ENCODE data around the gene SLC25A11.

The SLC25A11 gene

DNA sequence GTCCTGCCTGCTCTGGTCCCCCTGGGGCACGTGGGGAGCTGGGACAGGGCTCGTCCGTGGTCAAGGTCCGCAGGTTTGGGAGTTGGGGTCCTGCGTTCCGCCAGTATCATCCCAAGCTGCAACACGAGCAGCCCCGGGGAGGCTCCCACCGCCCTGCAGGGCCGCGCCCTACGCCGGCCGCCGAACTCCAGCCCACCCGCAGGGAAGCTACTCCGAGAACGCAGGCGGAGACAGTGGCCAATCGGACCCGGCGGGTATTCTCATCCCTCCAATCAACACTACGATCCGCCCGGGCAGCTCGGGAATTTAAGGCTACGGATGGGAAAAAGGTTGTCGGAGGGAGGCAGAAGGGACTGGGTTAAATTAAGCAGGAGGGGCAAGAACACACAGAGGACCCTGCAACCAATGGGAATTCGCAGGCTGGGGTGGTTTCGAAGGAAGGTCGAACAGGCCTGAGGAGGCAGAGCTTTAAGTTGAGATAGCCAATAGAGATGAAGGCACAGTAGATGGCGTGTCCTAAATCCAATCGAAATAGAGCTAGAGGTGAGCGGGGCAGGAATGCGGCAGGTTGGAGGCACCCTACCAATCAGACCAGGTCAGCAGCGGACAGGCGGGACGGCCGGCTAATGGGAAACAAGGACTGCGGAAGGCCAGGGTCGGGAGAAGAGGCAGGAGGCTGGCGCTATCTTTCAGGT, 27.1 kb upstream of the SLC25A11 start:
- DNase-seq (ENCODE audit: low spot score) = peak; percentile 95

DNA sequence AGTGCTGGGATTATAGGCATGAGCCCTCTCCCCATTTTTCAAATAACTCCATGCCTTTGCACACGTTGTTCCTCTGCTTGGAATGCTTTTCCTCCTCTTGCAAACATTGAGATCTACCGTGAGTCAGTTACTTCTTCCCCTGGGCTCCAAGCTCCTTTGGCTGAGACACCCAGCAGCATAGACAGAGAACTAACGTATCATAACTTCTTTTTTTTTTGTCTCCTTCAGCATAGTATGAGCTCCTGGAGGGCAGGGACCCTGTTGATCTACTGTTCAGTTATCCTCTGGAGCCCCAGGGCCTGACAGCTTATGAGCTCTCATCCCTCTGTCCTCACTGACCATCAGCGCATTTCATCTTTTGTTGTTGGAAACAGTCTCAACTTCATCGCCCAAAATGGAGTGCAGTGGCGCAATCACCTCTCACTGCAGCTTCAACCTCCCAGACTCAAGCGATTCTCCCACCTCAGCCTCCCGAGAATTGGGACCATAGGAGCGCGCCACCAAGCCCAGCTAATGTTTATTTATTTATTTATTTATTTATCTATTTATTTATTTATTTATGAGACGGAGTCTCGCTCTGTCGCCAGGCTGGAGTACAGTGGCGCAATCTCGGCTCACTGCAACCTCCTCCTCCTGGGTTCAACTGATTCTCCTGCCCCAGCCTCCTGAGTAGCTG, 25.6 kb upstream of the SLC25A11 start:
- DNase-seq (ENCODE audit: low spot score) = no peak

DNA sequence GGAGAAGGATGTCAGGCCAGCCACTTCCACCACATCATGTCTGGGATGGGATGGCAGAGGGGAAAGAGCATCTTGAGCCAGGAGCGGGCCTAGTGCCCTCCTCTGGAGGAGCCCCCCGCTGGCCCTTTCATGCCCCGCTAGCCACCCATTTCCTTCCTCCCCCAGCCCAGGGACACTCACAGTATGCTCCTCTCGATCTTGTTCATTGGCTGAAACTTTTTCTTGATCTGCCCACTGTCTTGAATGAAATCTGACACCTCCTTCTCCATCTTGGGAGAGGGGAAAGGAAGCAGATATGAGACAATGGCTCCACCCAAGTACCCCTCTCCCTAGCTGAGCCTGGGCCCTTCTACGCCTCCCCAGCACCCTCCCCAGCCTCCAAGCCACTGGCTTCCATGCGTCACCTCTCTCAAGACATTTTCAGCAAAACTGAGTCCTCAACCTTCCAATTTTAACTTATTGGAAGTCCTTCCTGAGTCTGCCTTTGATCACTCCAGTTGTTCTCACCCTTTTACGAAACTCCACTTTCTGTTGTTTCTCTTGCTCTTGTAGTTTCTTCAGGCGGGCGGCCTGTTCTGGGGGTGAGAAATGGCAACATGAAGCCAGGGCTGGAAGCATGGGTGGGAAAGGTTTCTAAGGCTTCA, 20.6 kb upstream of the SLC25A11 start:
- no peak for DNase-seq (ENCODE audit: low spot score)

DNA sequence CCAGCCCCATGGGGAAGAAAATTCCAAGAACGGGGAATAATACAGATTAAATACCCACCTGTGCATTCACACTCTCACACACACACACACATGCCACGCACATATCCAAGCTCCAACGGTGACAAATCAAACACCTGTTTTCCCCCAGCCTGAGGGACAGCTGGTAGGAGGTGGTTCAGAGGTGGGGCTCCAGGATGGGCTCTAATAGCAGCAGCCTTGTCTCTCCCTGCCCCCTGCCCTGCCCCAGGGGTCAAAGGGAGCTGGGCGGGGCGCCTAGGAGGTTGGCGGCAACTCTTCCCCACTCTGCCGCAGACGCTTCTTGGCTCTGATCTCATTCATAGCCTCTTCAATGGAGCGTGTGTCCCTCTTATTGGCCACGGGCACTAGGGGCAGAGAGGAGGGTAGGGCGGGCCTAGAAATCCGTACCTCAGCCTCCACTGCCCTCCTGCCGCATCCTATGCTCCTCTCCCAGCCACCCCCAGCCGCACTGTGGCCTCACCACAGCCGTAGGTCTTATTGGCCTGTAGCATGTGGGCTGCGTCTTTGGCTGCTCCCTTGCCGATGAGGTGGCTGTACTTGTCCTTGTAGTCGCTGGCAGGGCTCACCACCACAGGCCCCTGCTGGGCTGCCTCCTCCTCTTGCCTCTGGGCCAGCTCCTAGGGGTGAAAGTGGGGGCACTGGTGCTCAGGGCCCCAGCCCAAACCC, 19.6 kb upstream of the SLC25A11 start:
- DNase-seq (ENCODE audit: low spot score) = no peak

DNA sequence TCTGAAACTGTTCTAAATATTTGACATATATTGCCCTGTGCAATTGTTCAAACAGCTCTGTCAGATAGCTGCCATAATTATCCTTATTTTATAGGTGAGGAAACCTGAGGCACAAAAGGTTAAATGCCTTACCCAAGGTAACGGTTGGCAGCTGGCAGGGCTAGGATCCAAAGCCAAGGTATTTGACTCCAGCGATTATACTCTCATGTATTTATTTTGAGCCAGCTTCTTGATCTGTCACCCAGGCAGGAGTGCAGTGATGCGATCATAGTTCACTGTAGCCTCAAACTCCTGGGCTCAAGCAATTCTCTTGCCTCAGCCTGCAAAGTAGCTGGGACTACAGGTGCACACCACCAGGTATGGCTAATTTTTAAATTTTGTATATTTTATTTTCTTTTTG, 18.3 kb upstream of the SLC25A11 start:
- no peak for DNase-seq (ENCODE audit: low spot score)

DNA sequence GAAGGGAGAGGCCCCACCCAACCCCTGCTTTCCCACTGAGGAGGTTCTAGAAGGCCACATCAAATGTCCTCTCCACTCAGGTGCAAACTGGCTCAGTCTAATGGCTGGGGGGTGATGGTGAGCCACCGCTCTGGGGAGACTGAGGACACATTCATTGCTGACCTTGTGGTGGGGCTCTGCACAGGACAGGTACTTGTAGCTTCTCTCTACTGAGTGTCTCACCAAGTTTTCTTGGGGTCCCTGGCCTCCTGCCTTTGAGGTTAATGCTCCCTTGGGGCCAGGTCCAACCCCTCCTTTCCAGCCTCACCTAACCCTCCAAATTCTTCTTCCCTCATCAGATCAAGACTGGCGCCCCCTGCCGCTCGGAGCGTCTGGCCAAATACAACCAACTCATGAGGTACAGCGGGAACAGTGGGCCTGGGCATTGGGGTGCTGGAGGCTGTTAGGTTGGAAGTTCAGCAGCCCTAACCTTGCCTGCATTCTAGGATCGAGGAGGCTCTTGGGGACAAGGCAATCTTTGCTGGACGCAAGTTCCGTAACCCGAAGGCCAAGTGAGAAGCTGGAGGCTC, 16.7 kb upstream of the SLC25A11 start:
- no peak for DNase-seq (ENCODE audit: low spot score)

DNA sequence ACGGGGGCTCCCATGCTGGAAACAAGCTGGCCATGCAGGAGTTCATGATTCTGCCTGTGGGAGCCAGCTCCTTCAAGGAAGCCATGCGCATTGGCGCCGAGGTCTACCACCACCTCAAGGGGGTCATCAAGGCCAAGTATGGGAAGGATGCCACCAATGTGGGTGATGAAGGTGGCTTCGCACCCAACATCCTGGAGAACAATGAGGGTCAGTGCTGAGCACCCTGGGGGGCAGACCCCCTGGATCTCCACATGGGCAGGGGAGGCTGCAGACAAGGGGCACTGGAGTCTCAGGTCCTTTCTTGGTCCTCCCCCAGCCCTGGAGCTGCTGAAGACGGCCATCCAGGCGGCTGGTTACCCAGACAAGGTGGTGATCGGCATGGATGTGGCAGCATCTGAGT, 15.2 kb upstream of the SLC25A11 start:
- DNase-seq (ENCODE audit: low spot score) = no peak

DNA sequence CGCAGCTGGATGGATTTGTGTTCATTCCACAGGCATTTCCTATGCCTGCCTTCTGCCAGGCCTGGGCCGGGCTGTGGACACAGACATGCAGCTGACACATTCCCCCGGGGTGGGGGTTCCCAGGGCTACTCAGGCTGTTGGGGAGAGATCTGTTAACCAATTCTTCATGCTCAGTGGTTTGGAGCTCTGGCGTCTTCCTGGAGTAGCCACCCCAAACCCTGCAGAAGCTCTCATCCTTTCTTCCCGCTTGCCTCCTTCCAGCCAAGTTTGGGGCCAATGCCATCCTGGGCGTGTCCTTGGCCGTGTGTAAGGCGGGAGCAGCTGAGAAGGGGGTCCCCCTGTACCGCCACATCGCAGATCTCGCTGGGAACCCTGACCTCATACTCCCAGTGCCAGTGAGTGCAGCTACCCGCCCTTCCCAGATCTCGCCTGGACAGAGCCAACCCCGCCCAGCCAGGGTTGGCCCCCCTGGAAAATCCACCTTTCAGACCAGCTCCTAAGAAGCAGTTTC, 13.7 kb upstream of the SLC25A11 start:
- DNase-seq (ENCODE audit: low spot score) = no peak

DNA sequence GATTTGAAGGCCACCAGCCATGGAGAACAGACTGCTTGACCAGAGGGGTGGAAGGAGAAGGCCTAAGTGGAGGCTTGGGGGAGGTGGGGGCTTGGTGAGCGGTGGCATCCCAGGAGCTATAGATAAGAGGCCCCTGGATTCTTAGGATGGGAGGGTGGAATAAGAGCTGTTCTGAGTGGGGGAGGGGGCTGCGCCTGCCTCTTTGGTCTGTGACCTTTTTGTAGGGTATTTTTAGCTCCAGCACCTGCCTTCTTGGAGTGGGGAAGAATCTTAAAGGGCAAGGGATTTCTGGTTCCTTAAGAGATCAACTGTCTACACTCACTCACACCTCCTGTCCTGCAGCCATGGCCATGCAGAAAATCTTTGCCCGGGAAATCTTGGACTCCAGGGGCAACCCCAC, 11.6 kb upstream of the SLC25A11 start:
- no peak for DNase-seq (ENCODE audit: low spot score)

DNA sequence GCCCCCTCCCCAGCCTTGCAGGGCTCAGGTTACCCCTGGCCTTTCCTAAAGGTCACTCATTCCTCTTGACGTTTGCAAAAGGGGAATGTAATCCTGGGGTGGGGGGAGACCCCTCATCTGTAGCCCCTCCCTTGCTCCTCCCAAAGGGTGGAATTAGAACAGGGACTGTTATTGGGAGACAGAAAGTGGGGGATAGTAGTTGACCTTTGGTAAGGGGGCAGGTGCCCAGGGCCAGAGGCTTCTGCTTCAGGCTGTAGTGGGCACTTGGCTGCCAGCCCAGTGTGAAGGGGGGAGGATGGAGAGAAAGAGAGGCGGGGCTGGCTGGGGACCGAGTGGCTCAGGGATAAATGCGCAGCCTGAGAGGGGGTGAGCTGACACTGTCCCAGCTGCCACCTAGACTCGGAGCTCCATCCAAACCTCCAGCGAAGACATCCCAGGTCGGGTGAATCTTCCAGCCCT, 10.9 kb upstream of the SLC25A11 start, which contains the start of gene ENO3:
ENO3 (plus strand) TSS at position 374 of the 459 bp plus-strand sequence. CDS start 711 bp downstream, outside the sequence.
- no peak for DNase-seq (ENCODE audit: low spot score)

DNA sequence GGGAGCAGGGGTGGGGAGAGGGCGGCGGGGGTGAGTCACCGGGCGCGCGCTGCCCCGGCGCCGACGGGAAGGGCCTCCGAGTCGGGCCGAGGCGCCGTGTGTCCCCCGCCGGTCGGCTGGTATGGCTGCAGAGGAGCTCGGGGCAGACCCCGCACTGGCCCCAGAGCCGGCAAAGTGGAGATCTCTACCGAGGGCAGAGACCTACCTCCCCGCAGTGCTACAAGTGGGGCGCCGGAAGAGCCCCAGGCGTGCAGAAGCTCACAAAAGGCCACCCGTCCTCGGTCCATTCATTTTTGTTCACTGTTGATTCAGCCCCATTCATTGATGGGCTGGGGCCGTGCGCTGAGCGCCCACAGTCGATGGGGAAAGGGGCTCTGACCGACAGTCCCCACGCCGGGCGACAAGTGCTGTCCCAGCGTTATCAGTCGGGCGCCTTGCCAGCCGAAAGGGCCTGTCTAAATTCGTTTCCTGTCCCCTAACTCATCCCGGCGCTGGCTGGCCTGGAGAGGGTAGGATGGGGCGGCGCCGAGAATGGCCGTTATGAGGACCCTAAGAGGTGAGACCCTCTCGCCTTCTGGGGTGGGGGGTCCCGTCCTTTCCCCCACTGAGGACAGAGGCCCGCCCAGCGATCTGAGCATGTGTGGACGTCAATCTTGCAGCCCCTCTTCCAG, 10.4 kb upstream of the SLC25A11 start:
- DNase-seq (ENCODE audit: low spot score) = peak; percentile 35

DNA sequence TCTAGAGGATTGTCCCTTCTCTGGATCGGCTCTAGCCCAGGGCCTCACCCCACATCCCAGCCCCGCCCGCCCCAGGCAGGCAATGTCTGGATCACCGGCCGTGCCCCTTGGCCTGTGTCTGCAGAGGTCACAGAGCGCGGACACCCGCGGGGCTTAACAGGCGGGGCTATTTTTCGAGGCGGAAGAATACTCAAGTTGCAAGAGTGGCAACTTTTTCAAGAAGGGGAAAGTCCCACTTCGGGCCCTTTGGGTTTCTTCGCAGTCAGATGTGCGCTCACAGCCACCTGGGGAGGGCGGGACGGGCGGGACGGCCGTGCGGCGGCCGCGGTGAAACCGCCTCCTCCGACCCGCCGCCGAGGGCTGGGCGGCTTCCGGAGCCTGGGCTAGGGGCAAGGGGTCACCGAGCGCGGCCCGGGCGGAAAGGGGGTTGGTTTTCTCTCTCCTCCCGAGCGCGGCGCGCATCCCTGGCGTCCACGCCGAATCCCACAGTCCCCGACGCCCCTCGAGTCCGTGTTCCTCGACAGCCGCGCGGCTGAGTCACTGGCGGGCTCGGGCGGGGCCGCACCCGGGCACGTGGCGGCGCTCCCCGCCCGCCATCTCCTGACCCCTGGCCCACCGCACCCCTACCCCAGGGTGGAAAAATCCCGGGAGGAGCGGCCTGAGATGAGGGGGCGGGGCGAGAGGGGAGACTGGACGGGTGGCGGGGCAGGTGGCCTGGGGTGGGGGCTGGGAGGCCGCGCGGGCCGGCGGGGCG, 9.7 kb upstream of the SLC25A11 start:
- DNase-seq (ENCODE audit: low spot score) = peak; percentile 84

DNA sequence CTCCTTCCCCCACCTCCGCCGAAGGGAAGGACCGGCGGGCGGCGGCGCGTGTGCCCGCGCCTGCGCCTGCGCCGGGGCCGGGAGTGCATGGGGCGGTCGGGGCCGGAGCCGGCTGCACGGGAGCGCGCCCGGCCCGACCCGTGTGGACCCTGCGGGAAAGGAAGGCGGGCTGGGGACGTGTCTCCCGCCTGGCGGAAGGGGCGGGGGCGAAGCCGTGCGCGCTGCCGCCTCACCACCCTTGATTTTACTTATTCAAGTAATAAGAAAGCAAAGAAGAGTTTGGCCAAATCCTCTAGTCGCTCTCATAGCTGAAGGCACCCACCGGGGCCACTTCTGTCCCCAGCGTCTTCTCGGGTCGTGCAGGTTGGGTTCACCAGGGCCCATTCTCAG, 9.1 kb upstream of the SLC25A11 start:
- DNase-seq (ENCODE audit: low spot score) = peak; percentile 72

DNA sequence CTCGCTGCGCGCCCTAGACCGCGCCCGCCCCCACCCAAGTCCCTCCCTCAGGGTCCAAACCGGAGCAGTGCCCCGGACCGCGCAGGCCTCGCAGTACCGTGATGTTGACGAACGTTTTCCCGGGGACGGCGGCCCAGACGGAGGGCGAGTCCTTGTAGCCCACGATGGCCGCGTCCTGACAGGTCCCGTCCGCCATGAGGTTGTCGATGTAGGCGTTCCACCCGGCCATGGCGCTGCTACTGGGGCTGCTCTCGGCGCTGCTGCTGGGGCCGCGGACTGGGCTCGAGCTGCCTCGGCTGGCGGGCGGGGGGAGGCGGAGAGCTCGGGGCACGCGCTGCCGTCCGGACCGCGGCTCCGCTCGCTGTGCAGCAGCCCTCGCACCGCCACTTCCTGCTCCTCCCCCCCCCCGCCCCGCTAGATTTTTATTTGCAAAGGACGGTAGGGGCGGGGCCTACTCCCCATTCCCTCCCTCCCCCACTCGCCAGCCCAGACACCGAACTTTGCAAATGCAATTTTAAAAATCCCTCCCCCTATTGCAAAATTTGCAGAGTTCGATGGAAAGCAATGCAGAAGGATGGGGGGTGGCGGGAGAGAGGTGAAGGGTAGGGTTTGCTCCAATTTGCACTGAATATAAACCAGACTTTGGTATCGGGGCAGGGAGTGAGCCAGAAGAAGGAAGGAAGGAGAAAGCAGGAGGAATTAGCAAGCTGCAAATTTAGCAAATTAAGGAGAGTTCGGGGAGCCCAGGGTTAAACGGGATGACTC, 8.5 kb upstream of the SLC25A11 start, which contains the start of gene PFN1:
PFN1 (minus strand) TSS at position 365 of the 765 bp plus-strand sequence; CDS start at position 229, 136 bp downstream.
- peak; percentile 89 for DNase-seq (ENCODE audit: low spot score)

DNA sequence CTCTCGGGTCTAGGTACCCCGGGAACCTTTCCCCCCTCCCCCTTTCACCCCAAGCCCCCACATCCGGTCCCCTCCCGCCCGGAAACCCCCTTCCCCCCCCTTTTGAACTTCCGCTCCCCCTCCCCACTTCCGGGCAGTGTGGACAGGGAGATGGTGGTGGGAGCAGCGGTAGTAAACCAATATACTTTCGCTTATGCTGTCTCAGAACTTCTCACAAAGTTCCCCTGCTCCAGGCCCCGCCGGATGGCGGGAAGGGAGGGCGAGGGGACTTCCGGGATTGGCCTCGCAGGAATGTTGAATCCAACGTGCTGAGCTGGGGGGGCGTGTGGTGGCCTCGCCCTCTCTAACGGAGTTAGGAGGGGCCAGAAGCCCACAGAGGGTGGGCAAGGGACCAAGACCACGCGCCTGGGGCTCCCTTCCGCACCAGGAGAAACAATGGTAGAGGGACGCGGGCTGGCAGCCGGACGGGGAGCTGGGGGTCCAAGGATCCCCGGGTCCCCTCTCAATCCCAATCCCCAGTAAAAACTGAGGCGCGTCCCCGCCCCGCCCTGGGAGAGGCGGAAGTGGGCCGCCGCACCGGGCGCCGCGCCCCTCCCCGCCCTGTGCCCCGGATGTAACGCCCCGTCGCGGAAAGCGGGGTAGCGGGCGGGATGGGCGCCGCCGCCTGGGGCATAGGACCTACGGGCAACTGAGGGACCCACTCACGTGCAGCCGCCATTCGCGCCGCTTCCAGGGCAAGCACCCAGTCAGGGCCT, 7.7 kb upstream of the SLC25A11 start:
- DNase-seq (ENCODE audit: low spot score) = peak; percentile 41

DNA sequence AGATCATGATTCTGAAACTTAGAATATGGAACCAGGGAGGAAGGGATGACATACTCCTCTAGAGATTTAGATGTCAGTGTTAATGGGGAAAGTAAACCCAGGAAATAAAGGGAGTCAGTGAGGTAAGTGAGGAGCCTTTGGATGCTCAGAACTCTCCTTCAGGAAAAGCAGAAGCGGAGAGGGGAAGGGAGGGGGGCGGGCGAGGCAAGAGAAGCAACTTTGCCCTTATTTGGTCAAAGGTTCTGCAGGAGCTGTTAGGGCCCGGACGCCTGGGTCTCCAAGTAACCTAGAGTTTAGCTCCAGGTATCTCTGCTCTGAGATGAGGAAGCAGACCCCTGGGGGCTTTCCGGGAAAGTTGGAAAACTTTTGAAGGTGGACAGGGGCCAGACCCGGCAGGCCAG, 7.2 kb upstream of the SLC25A11 start:
- DNase-seq (ENCODE audit: low spot score) = no peak

DNA sequence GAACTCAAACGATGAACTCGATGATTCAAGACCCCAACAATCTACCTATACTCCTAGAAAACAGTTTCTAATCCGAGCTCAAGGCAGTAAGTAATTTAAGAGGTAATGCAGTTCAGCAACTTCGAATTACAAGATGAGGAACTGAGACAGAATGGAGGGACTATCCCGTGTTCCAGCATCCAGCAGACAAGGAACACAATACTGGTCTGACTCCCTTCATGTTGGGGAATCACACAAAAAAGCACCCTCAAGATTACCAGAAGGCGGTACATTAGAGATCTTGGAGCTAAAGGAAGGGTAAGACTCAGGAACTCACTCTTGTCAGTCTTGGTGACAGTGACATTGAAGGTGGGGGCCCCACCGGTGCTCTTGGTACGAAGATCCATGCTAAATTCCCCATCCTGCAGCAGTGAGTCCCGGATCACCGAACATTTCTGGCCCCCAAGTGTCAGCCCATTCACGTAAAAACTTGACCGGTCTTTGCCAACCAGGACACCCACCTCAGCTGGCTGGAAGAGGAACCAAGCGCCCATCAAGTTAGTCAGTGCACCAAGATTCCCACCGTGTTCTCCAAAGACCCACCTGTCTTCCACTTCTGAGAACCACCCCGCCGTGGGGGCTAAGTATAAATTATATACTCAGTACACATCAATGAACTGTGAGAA, 6.6 kb upstream of the SLC25A11 start:
- no peak for DNase-seq (ENCODE audit: low spot score)

DNA sequence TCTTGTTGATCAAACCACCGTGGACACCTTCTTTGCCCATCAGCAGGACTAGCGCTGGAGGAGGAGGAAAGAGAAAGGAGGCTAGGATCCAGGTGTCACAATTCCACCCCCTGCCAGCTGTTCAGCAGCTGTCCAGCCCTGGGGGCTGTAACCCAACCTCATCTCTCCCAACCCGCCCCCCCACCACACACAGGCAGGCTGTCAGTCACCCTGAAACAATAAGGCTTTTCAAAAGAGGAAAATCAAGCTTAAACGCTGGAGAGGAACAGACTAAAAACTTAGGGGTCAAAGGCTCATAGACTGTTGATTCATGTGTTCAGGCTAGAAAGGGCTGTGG, 6.1 kb upstream of the SLC25A11 start:
- no peak for DNase-seq (ENCODE audit: low spot score)
